HepG2 (cell line): ENCODE data around the gene RHOXF2B. TPM values are rescaled to one million over a fixed set of nuclear protein-coding genes. Genes with fewer than 3 reads are reported as not detected.
"Not testable (repeated sequence)": the region's sequence is repeated elsewhere in the genome, so short reads cannot be mapped to it uniquely, and the experiment has no call there.

Experiments
- ATAC-seq: fragments of 200-7000 bp; cut with Tn5 transposase; 3 replicates; pipeline ENCODE4 v1.9.1; 2020; ENCODE audit warnings: mild to moderate bottlenecking, moderate library complexity
- BruUV-seq: library from RNA; stranded (reverse); fragments of 400-500 nt; replicated peaks from 2 replicates; lab custom pipeline; 2021; lab: Mats Ljungman, UMichigan
- CTCF ChIA-PET: fragments of 300-600 bp; formaldehyde crosslinking; extraction: SDS; loops from one replicate; lab custom pipeline; 2021; ENCODE audit warnings: low total read pairs, inconsistent platforms, low intra/inter-chr PET ratio; lab: Yijun Ruan, JAX
- POLR2A ChIA-PET: fragments of 350-600 bp; sonication (Branson Sonifier 250); formaldehyde crosslinking; loops from one replicate; lab custom pipeline; 2020; ENCODE audit warnings: antibody characterized with exemption, inconsistent platforms; lab: Yijun Ruan, JAX
- DNase-seq: peaks from one replicate; pipeline ENCODE4 v3.0.0-alpha.2; 2015; ENCODE audit warnings: low spot score
- FAIRE-seq: peaks from 3 replicates; lab custom pipeline; 2011; peaks lifted over from hg19 to GRCh38; lab: Jason Lieb, UNC
- H2AFZ ChIP-seq: one replicate; pipeline ENCODE4 v1.6.1; 2011; ENCODE audit warnings: low read length, inconsistent platforms
- H3K27ac ChIP-seq: fragments of 300-600 bp; 3 replicates; pipeline ENCODE4 v1.8.0; 2011; ENCODE audit warnings: mixed run types, mild to moderate bottlenecking, mixed read lengths, low read length, inconsistent platforms; ENCODE audit not compliant: insufficient read depth; ENCODE audit errors: extremely low read length
- H3K27me3 ChIP-seq, 2 experiments: fragments of 200-600 bp in 1 of 2; 2 replicates in 1 of 2; 3 replicates in 1 of 2; pipeline versions ENCODE4 v1.6.0 to v1.8.0; 2011; ENCODE audit warnings: low read length in 2 of 2, mild to moderate bottlenecking in 2 of 2, moderate library complexity in 2 of 2, inconsistent platforms in 1 of 2; ENCODE audit not compliant: insufficient read depth in 2 of 2, control insufficient read depth in 1 of 2
- H3K36me3 ChIP-seq, 2 experiments: fragments of 200-600 bp in 1 of 2; replicated peaks in 1 of 2; 2 replicates in 1 of 2; 3 replicates in 1 of 2; pipeline versions ENCODE4 v1.5.1 to v1.8.0; 2011; ENCODE audit warnings: low read length in 2 of 2, inconsistent platforms in 1 of 2; ENCODE audit not compliant: insufficient read depth in 2 of 2, control insufficient read depth in 1 of 2
- H3K4me1 ChIP-seq: 2 replicates; pipeline ENCODE4 v1.5.1; 2012; ENCODE audit warnings: low read length, inconsistent platforms; ENCODE audit not compliant: insufficient read depth
- H3K4me2 ChIP-seq: 2 replicates; pipeline ENCODE4 v1.6.0; 2011; ENCODE audit warnings: low read depth, low read length, inconsistent platforms
- H3K4me3 ChIP-seq, 3 experiments: fragments of 200-600 bp in 1 of 3; sonication (generic), shearing (Covaris generic) in 1 of 3; replicated peaks in 1 of 3; 2 replicates each; pipeline ENCODE4 v1.5.1; 2011 to 2016; ENCODE audit warnings: low read length in 3 of 3, inconsistent platforms in 2 of 3, low read depth in 2 of 3, mild to moderate bottlenecking in 2 of 3, control low read depth in 1 of 3, mixed read lengths in 1 of 3; ENCODE audit not compliant: insufficient read depth in 1 of 3
- H3K79me2 ChIP-seq: one replicate; pipeline ENCODE4 v1.6.1; 2011; ENCODE audit warnings: low read length, inconsistent platforms; ENCODE audit not compliant: insufficient read depth
- H3K9ac ChIP-seq: 2 replicates; pipeline ENCODE4 v1.6.0; 2011; ENCODE audit warnings: mild to moderate bottlenecking, low read depth, low read length, inconsistent platforms; ENCODE audit not compliant: insufficient read depth
- H3K9me3 ChIP-seq: 2 replicates; pipeline ENCODE4 v1.5.1; 2012; ENCODE audit warnings: mild to moderate bottlenecking, low read length
- H4K20me1 ChIP-seq: 2 replicates; pipeline ENCODE4 v1.6.0; 2011; ENCODE audit warnings: inconsistent platforms, mild to moderate bottlenecking, low read length, moderate library complexity; ENCODE audit not compliant: insufficient read depth
- HOXA9 ChIP-seq: sonication (generic); formaldehyde crosslinking; IDR thresholded peaks from 2 replicates; pipeline ENCODE4 v1.8.1; 2022; ENCODE audit warnings: missing genetic modification reagents, mild to moderate bottlenecking, moderate library complexity, borderline replicate concordance
- JARID2 ChIP-seq: sonication (generic); formaldehyde crosslinking; IDR thresholded peaks from 2 replicates; pipeline ENCODE4 v1.8.1; 2023; ENCODE audit warnings: missing genetic modification reagents, inconsistent platforms; ENCODE audit not compliant: insufficient replicate concordance
- KLF15 ChIP-seq: sonication (generic); formaldehyde crosslinking; IDR thresholded peaks from 2 replicates; pipeline ENCODE4 v1.8.1; 2023; ENCODE audit warnings: borderline replicate concordance, mild to moderate bottlenecking, inconsistent platforms, missing genetic modification reagents, mixed read lengths
- NCOR1 ChIP-seq: fragments of 200-600 bp; sonication (generic); IDR thresholded peaks from 2 replicates; pipeline ENCODE4 v1.7.0; 2017; ENCODE audit warnings: antibody characterized with exemption, low read length, borderline replicate concordance
- ZBTB21 ChIP-seq: sonication (generic); formaldehyde crosslinking; IDR thresholded peaks from 2 replicates; pipeline ENCODE4 v1.4.0; 2020; ENCODE audit warnings: missing genetic modification reagents
- ZKSCAN5 ChIP-seq: sonication (generic); formaldehyde crosslinking; IDR thresholded peaks from 2 replicates; pipeline ENCODE4 v1.5.1; 2020; ENCODE audit warnings: mild to moderate bottlenecking, missing genetic modification reagents
- ZNF331 ChIP-seq: sonication (generic); formaldehyde crosslinking; IDR thresholded peaks from 2 replicates; pipeline ENCODE4 v1.4.0; 2020; ENCODE audit warnings: missing genetic modification reagents
- ZNF7 ChIP-seq: IDR thresholded peaks from 2 replicates; pipeline ENCODE4 v1.6.1; 2016; ENCODE audit warnings: missing biosample characterization, missing genetic modification reagents
- WGBS: methylation state at CpG from one replicate; pipeline ENCODE4 v1.1.6; 2017; ENCODE audit warnings: low lambda C conversion rate; 5-methylcytosine and 5-hydroxymethylcytosine counted together
- in situ Hi-C: cut with HindIII; loops from 2 replicates; pipeline ENCODE4 v1.10.0; 2017; ENCODE audit warnings: low pct_unique_long_range_greater_than_20kb; ENCODE audit not compliant: extremely low pct_ligation_motif_present
- intact Hi-C: fragments of 100-400 bp; cut with micrococcal nuclease; formaldehyde crosslinking; loops from one replicate; pipeline ENCODE4 v1.10.0; 2022; ENCODE audit not compliant: unreplicated experiment
- polyA plus RNA-seq, 8 experiments: library from polyadenylated mRNA; depleted of rRNA in 3 of 8; stranded (reverse) in 7 of 8; unstranded in 1 of 8; fragments of >200 nt; fragmentation: Illumina TruSeq in 4 of 8; extraction: Trizol in 4 of 8; gene quantifications; 2 replicates each; pipeline versions ENCODE4 v1.2.1 to v1.2.3, GENCODE V29; 2011 to 2016; ENCODE audit warnings: low read depth in 4 of 8, missing spikeins in 1 of 8, mixed read lengths in 1 of 8; ENCODE audit not compliant: insufficient read depth in 1 of 8
- total RNA-seq, 5 experiments: library from RNA; depleted of rRNA; stranded (reverse); fragments of >200 nt; fragmentation: Illumina TruSeq; extraction: Trizol; gene quantifications; 2 replicates each; pipeline ENCODE4 v1.2.3, GENCODE V29; 2016; ENCODE audit warnings: low read depth in 1 of 5
- TF ChIP-seq, protein P1 (sequence below): sonication (generic); formaldehyde crosslinking; conservative IDR thresholded peaks from 2 replicates; pipeline ENCODE4 v1.8.0; 2022; ENCODE audit warnings: missing genetic modification reagents
- TF ChIP-seq, protein P2 (sequence below): sonication (generic); formaldehyde crosslinking; IDR thresholded peaks from 2 replicates; pipeline ENCODE4 v1.8.0; 2022; ENCODE audit warnings: mild to moderate bottlenecking, missing genetic modification reagents
- TF ChIP-seq, protein P3 (sequence below): sonication (generic); formaldehyde crosslinking; IDR thresholded peaks from 2 replicates; pipeline ENCODE4 v1.5.1; 2020; ENCODE audit warnings: mild to moderate bottlenecking, missing genetic modification reagents, borderline replicate concordance

The RHOXF2B gene
- total and polyA plus RNA-seq, 2 of the 13 experiments (the other 11 are each of a cell fraction or from before 2014, with no cell fraction given) = not detected

DNA sequence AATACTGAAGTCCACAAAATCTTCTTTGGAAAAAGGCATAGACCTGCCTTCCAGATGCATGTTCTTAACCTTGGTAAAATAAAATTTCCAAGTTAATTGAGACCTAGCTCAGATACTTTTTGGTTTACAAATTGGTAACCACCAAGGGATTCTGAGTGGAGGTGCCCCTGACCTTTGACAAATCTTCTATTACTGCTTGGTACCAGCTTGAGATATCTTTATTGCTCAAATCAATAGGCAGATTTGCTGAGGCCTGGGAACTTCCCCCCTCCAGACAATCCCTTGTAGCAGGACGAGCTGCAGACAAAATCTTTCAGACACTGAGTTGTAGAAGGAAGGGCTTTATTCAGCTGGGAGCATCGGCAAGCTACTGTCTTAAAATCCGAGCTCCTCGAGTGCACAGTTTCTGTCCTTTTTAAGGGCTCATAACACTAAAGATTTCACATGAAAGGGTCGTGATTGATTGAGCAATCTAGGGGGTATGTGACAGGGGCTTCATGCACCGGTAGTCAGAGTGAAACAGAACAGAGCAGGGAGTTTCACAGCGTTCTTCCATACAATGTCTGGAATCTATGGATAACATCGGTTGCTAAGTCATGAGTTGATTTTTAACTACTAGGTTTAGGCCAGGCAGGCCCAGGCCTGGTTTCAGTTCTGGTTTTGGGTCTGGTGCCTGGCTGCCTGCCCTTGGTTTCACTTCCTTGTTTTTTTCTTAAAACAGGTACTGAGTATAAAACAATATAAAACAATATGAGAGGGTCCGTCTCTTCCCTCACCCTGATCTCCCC, 41.8 kb downstream of the RHOXF2B start:
- DNase-seq, H2AFZ ChIP-seq, H3K9ac ChIP-seq, BruUV-seq, POLR2A ChIA-PET, ATAC-seq, H3K79me2 ChIP-seq, CTCF ChIA-PET, H3K27ac ChIP-seq, H3K4me1 ChIP-seq, intact Hi-C loops, H3K9me3 ChIP-seq, H3K4me2 ChIP-seq, H4K20me1 ChIP-seq, in situ Hi-C loops, FAIRE-seq, H3K36me3 ChIP-seq, H3K4me3 ChIP-seq, H3K27me3 ChIP-seq: not testable (repeated sequence)
- WGBS = 5% methylated on average over 3 of the region's 9 CpGs

DNA sequence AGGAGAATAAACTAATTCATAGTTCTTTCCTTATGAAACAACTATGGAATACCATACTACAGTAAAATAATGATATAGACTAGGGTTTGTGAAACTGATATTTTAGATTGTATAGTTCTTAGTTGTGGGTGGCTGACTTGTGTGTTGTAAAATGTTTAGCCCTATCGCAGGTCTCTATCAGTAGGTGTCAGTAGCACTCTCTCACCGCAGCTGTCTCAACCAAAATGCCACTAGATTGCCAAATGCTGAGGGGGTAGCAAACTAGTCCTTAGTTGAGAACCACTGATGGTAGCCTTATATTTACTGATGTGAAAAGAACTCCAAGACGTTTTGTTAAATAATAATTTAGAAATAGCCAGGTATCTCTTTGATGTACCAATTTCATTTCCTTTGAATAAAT, 48.1 kb downstream of the RHOXF2B start:
- no peak for DNase-seq
- Histone ChIP-seq H3K9ac (no peak overlapping the region), H3K79me2 (no peaks in the 10 kb centered on the region), H3K4me1 (no peaks in the 10 kb centered on the region), H4K20me1 (no peaks in the 10 kb centered on the region), H3K9me3 (no peaks in the 10 kb centered on the region), H3K27ac (no peak overlapping the region), H3K4me3 (no peak overlapping the region), H3K27me3 (no peaks in the 10 kb centered on the region), H3K36me3 (no peaks in the 10 kb centered on the region), H2AFZ (no peak overlapping the region), H3K4me2 (no peak overlapping the region)
- POLR2A ChIA-PET = no interaction called here
- FAIRE-seq = no peak
- no peak for ATAC-seq
- no TSS peak for BruUV-seq
- CTCF ChIA-PET = no interaction called here
- in situ Hi-C loops = no loop called here
- 7% methylated on average over 3 of the region's 3 CpGs for WGBS
- intact Hi-C loops = no loop called here
- TF ChIP-seq, protein P1, sequence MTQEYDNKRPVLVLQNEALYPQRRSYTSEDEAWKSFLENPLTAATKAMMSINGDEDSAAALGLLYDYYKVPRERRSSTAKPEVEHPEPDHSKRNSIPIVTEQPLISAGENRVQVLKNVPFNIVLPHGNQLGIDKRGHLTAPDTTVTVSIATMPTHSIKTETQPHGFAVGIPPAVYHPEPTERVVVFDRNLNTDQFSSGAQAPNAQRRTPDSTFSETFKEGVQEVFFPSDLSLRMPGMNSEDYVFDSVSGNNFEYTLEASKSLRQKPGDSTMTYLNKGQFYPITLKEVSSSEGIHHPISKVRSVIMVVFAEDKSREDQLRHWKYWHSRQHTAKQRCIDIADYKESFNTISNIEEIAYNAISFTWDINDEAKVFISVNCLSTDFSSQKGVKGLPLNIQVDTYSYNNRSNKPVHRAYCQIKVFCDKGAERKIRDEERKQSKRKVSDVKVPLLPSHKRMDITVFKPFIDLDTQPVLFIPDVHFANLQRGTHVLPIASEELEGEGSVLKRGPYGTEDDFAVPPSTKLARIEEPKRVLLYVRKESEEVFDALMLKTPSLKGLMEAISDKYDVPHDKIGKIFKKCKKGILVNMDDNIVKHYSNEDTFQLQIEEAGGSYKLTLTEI (CRISPR knock-in tag) = no peak
- no peak for TF ChIP-seq ZKSCAN5
- TF ChIP-seq KLF15 (CRISPR knock-in tag) = no peak
- no peak for TF ChIP-seq JARID2 (CRISPR knock-in tag)
- no peak for TF ChIP-seq ZNF331 (CRISPR knock-in tag)
- no peak for TF ChIP-seq ZBTB21 (CRISPR knock-in tag)
- no peak for TF ChIP-seq HOXA9 (CRISPR knock-in tag)
- TF ChIP-seq, protein P2, sequence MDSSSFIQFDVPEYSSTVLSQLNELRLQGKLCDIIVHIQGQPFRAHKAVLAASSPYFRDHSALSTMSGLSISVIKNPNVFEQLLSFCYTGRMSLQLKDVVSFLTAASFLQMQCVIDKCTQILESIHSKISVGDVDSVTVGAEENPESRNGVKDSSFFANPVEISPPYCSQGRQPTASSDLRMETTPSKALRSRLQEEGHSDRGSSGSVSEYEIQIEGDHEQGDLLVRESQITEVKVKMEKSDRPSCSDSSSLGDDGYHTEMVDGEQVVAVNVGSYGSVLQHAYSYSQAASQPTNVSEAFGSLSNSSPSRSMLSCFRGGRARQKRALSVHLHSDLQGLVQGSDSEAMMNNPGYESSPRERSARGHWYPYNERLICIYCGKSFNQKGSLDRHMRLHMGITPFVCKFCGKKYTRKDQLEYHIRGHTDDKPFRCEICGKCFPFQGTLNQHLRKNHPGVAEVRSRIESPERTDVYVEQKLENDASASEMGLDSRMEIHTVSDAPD (CRISPR knock-in tag) = no peak
- TF ChIP-seq, protein P3, sequence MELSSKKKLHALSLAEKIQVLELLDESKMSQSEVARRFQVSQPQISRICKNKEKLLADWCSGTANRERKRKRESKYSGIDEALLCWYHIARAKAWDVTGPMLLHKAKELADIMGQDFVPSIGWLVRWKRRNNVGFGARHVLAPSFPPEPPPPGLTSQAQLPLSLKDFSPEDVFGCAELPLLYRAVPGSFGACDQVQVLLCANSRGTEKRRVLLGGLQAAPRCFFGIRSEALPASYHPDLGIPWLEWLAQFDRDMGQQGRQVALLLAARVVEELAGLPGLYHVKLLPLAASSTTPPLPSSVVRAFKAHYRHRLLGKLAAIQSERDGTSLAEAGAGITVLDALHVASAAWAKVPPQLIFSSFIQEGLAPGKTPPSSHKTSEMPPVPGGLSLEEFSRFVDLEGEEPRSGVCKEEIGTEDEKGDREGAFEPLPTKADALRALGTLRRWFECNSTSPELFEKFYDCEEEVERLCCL = no peak
- no peak for TF ChIP-seq NCOR1
- no peak for TF ChIP-seq ZNF7 (CRISPR knock-in tag)
